Prostate gland (tissue), 2 donors: ENCODE data around the gene TRPM6.

Experiments
- CTCF ChIP-seq, 4 experiments: fragments of 200-600 bp in 2 of 4; fragments of 450-650 bp in 2 of 4; sonication (generic) in 2 of 4; IDR thresholded peaks; 1 replicate in 3 of 4; 2 replicates in 1 of 4; pipeline ENCODE4 v1.5.1; 2016 to 2019; ENCODE audit warnings: antibody characterized with exemption in 4 of 4, mild to moderate bottlenecking in 2 of 4, moderate library complexity in 2 of 4
- POLR2A ChIP-seq: fragments of 450-650 bp; IDR thresholded peaks from one replicate; pipeline ENCODE4 v1.6.1; 2016; ENCODE audit warnings: antibody characterized with exemption, mild to moderate bottlenecking
- POLR2AphosphoS5 ChIP-seq: sonication (generic); formaldehyde crosslinking; IDR thresholded peaks from one replicate; pipeline ENCODE4 v1.6.1; 2017; ENCODE audit warnings: antibody characterized with exemption

- TF ChIP-seq POLR2A (no peak), CTCF (IDR thresholded peaks at IDR 0.05) (no peak), POLR2AphosphoS5 (no peak)
Measured at GRCh38 chr9:74736646-74737045, 151.1 kb downstream of the TRPM6 start.
